C4-2B (cell line): Measurements from ENCODE around the gene LEF1.

Experiments
- ZFX ChIP-seq: fragments of 450-650 bp; IDR thresholded peaks from 2 replicates; pipeline ENCODE4 v1.6.1; 2017
- TF ChIP-seq, protein P1 (sequence below): fragments of 450-650 bp; conservative IDR thresholded peaks from 2 replicates; pipeline ENCODE4 v1.5.1; 2017; ENCODE audit warnings: mild to moderate bottlenecking

DNA sequence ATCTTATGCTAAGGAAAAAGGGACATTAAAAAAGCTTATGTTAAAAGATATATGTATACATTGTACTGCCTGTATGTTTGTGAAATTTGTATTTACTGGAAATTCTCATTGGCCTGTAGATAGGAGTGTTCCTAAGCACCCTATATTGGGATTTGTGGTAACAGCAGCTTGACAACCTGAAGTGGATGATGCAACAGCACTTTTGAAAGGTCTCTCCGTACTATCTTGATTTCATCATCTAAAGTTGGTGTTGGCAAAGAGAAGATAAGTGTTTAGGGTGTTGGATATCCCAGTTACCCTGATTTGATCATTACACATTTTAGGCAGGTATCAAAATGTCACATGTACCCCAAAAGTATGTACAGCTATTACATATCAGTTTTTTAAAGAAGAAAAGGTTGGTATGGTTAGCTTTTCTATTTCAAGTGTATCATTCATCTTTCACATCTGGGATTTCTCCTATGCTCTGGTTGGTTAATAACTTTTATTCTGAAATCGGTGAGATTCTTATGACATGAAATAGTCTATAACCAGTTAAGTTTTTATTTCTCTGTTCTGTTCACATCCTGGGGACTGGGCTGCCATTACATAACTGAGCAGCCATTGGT lies 168.7 kb downstream of the LEF1 start:
- TF ChIP-seq, protein P1, sequence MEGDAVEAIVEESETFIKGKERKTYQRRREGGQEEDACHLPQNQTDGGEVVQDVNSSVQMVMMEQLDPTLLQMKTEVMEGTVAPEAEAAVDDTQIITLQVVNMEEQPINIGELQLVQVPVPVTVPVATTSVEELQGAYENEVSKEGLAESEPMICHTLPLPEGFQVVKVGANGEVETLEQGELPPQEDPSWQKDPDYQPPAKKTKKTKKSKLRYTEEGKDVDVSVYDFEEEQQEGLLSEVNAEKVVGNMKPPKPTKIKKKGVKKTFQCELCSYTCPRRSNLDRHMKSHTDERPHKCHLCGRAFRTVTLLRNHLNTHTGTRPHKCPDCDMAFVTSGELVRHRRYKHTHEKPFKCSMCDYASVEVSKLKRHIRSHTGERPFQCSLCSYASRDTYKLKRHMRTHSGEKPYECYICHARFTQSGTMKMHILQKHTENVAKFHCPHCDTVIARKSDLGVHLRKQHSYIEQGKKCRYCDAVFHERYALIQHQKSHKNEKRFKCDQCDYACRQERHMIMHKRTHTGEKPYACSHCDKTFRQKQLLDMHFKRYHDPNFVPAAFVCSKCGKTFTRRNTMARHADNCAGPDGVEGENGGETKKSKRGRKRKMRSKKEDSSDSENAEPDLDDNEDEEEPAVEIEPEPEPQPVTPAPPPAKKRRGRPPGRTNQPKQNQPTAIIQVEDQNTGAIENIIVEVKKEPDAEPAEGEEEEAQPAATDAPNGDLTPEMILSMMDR: no peak
- TF ChIP-seq ZFX: no peak
